A673 (cell line): ENCODE measurements around the gene ADAMTS7.

Experiments
- CTCF ChIP-seq: fragments of 300-800, 200-600 bp; sonication (generic); conservative IDR thresholded peaks from 2 replicates; pipeline ENCODE4 v1.5.1; 2017; ENCODE audit warnings: low read depth, mild to moderate bottlenecking, antibody characterized with exemption, low read length, moderate library complexity, mixed read lengths
- EZH2 ChIP-seq: fragments of 200-600 bp; sonication (generic); IDR thresholded peaks from 2 replicates; pipeline ENCODE4 v1.6.1; 2017; ENCODE audit warnings: borderline replicate concordance, low read depth, mild to moderate bottlenecking, mixed read lengths, antibody characterized with exemption, low read length; ENCODE audit not compliant: poor library complexity, severe bottlenecking

- TF ChIP-seq CTCF: no peak
- no peak for TF ChIP-seq EZH2
Measured at GRCh38 chr15:78761020-78761419, 50.2 kb downstream of the ADAMTS7 start.
